ENCODE measurements around the gene MAT2A.
"Not testable (repeated sequence)": the region's sequence is repeated elsewhere in the genome, so short reads cannot be mapped to it uniquely, and the experiment has no call there.

MAT2A gene

DNA sequence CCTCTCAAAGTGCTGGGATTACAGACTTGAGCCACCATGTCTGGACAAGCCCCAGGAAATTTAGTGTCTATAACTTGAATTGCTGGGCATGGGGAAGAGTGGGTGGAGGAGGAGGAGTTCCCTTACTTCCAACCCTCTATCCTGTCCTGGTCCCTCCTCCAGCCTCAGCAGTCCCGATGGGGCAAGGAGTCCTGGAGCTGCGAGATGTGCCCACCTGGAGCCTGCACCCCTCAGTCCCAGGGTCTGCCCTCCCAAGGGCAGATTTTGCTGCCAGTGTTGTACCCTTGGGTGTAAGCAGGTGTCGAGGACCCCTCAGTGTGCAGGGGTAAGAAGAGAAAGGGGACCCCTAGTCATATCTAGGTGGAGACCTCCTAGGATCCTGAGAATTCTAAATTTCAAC, 41.2 kb downstream of the MAT2A start:
- no peak for DNase-seq

DNA sequence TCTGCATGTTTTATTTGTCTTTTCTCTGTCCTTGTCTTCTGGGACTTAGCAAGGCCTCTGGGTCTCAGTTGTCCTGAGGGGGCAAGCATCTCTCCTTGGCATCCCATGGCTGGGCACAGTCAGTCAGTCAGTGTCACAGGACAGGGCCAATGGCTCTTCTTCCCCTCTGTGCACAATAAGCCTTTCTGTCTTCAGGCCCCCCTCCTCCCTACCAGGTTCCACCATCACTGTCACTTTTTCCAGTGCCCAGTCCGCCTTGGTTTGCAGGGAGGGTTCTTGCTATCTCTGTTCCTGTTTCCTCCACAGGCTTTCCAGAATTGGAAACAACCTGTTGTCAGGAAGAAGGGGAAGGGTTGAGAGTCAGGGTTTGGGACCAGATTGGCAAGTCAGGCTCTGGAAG, 43.5 kb downstream of the MAT2A start:
- DNase-seq = no peak

DNA sequence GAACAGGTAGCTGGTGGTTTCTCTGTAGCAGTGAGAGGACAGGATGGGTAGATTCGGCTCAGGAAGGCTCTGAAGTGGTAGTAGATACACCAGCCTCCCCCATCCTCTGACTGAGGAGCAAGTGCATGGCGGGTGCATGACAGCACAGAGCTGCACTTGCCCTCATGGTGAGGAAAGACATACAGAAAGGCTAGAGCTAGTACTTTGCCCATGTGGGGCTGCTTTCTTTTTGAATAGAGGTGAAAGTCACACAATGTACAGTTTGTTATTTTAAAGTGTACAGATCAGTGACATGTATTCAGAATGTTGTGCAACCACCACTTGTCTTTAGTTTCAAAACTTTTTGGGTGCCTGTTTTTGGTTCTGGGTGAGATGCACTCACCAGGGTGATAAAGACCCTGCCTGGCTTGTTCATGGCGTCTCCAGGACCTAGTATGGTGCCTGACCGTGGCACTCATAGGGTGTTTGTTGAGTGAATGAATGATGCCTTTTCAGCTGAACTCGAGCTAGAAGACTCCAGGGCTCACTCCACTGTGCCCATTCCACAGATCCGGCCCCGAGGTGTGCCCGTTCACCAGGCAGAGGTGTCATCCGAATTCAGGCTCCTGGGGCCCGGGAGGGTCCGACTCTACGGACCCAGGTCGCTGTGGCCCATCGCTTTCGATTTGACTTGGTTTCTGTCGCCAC, 44.8 kb downstream of the MAT2A start:
- DNase-seq = no peak

DNA sequence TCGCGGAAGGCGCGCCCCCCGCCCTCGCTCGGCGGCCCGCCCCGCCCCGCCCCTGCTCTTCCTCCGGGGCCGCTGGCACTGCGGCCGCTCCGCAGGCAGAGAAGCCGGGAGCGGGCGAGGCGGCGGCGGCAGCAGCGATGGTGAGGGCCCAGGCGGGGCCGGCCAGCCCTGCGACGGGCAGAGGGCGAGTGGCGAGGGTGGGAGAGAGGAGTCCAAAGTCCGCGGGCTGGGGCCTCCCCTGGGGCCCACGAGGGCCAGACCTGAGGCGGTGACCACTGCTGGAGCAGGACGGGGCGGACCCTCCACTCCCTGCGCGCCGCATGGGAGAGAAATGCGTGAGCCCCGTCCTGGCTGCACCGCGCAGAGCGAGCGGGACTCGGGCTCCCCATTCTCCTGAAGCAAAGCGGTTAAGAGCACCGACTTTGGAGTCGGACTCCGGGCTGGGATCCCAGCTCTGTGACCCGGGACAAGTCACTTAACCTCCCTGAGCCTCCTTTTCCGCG, 45.4 kb downstream of the MAT2A start, which contains the start of gene VAMP5:
Gene VAMP5 (plus strand): TSS at position 78 of the 503 bp plus-strand sequence. CDS start 60 bp downstream, at position 138.
- no peak for DNase-seq

DNA sequence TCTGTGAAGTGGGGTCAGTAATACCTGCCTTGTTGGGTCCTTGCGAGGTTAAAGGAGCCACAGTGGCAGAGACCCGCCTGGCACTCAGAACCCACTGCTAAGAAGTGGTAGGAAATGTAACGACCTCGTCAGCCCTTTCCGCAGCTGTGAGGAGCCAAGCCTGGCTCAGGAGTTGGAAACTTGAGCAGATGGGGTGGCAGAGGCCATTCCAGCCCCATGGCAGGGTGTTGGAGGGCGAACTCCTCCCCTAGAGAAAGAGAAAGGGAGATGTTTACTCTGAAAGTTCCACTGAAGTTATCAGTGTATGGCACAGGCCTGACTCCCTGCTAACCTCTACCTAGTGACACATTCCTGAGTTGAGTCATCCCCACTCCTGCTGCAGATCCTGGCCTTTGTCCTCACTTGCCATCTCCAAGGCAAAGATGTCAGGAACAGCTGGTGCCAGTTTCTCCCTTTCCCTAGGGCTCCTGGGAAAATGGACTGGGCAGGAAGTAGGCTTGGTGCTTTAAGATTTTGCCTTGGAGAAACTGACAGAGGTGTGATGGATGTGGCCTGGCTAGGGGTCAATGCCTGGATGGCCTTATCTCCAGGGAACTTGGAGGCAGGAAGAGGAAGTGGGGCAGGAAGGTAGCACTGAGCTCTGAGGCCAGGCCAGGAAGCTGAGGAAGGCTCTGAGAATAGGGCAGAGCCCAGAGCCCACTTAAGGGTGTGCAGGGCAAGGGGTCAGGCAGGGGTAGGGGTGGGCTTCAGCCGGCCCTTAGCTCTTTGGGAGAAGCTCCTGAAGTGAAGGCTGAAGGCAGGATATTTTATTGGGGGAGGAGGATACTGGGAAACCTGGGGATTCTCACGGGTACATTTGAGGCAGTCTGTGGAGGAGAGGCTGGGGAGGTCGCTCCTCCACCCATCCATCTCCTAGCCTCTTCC, 46.2 kb downstream of the MAT2A start:
- no peak for DNase-seq

DNA sequence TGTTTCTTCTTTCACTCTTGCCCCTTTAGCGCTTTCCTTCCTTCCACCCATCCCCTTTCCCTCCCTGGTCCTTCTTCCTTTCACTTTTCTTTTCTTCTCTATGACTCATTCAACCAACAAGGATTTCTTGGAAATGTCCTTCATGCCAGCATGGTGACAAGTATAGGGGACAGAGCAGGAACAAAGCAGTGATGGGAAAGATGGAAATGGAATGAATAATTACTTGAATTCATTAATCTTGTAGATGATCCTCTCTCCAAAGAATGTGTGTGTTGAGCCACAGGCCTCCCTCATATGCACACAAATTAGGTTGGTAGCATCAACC, 46.8 kb downstream of the MAT2A start:
- no peak for DNase-seq

DNA sequence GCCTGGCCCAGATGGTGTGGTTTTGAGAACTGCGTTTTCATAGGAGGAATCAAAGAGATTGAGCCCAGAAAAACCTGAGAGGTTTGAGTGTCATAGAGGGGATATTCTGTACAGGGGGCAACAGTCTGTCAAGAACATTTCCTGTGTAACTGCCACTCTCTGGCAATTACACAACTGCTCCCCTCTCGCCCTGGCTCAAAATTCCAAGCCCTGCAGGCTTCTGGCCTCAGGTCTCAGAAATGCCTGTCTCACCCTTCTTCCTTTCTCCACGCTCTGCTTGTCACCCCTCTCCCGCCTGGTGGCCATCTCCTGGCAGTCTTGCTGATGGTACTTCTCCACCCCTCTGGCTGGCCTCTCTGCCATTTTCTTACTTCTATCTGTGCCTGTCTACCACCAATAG, 49.3 kb downstream of the MAT2A start:
- no peak for DNase-seq

DNA sequence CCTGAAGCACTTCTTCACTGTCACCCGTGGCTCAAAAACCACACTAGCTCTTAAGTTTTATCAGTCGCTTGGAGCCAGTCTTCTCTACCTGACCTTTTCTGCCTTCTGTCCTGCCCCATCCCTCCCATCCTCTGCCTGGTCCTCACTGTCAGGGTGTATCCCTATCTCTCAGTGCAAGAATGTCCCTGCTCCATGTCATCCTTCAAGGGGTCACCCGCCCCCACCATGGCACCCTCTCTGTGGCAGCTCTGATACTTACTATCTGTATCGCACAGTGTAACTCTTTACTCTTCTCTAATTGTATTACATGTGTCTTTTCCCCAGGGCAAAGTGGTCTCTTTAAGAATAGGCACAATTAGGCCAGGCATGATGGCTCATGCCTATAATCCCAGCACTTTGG, 49.7 kb downstream of the MAT2A start:
- DNase-seq = no peak

DNA sequence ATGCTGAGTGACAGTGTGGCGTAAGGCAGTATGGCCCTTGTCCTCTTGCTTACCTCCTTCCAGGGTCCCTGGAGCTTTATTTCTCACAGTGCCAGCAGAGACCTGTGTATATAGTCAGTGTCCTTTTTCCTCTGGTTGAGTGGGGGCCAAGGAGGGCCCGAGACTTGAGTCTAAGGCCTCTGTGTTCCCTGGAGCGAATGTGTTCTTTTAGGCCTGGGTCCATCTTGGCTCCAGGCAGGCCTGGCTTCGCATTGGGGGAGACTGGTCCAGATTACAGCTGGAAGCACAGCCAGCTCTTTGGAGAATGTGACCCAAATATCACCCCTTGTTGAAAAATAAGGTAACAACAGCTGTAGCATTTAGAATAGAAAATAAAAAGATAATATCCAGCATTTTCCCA, 50.2 kb downstream of the MAT2A start:
- no peak for DNase-seq

DNA sequence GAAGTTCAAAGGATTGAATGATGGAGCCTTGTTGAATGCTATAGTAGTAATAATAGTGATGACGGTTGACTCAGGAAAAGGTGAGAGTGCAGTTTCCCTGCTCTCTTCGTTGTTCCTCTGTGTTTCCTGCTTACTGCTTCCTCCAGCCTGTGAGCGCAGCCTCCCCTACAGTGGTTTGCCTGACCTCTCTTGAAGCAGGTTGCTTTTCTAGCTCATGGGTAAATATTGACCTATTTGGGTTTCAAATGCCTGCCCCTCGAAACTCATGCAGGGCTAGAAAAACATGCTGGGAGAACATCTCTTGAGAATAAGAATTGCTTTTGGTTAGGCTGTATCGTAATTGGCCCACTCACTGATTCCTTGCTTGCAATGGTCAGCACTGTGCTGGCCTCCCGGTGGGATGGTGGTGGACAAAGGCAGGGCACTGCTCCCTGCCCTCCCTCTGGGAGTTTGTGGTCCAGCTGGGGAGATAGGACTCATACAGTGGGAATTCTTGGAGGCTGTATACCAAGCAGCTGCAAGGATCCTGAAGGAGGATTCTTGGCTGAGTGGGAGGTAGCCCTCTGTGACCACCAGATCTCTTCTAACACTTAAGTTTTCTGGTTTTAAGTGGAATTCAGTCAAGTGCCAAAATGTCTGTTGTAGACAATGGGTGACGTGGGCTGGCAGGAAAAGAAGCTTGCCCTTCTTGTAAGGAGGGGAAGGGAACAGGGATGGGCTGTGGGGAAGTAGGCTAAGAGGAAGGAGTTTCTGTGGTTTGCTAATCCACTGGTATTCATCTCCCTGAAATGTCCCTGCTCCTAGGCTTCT, 51.2 kb downstream of the MAT2A start:
- DNase-seq = no peak

DNA sequence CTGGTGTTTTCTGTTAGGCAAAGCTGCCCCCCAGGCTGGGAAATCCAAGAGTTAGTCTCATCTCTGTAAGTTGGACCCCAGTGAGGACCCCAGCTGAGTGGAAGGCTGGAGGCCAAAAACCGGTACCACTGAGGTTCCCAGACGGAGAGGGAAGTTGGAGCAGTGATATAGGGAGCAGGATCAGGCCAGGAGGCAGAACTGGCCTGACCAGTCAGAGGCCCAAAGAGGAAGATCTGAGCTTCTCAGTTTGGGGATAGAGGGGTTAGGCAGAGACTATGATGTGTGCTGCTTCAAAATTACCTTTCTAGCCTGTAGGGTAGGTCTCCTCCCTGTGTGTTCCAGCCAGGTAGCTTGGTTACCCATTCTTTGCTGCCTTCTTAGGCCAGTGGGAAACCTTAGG, 52.0 kb downstream of the MAT2A start:
- no peak for DNase-seq

DNA sequence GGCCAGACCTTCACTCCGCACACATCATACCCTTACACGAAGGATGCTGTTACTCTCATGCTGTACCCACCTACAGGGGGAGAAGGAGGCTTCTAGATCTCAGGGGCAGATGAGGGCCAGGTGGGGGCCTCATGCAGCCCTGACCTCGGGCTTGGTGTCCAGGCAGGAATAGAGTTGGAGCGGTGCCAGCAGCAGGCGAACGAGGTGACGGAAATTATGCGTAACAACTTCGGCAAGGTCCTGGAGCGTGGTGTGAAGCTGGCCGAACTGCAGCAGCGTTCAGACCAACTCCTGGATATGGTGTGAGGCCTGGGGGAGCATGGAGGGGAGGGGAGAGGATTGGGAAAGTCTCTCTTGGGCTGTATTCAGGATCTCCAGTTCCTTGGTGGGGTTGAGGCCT, 52.6 kb downstream of the MAT2A start:
- no peak for DNase-seq

DNA sequence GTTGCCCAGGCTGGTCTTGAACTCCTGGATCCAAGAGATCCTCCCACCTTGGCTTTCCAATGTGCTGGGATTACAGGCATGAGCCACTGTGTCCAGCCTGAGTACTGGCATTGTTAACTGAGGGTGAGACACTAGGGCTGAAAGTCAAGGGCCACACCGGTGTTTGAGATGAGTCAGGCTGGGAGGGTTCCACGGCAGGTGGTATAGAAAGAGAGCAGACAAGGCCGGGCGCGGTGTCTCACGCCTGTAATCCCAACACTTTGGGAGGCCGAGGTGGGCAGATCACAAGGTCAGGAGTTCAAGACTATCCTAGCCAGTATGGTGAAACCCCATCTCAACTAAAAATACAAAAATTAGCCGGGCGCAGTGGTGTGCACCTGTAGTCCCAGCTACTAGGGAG, 53.3 kb downstream of the MAT2A start:
- not testable (repeated sequence) for DNase-seq

DNA sequence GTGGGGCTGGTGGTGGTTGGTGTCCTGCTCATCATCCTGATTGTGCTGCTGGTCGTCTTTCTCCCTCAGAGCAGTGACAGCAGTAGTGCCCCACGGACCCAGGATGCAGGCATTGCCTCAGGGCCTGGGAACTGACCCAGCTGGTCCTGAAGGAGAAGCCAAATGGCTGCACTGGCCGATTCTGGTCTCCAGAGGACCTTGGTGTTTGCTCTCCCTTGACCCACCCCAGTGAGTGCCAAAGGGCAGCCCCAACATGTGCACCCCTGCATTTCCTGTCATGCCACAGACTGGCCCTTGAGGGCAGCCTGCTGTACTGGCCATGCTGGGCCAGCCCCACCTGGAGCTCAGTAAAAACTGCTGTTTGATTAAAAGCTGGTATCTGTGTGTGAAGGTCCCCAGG, 54.1 kb downstream of the MAT2A start:
- no peak for DNase-seq
